Ramos (cell line): Measurements from ENCODE around the gene KRTAP12-1.
"Not testable (repeated sequence)": the region's sequence is repeated elsewhere in the genome, so short reads cannot be mapped to it uniquely, and the experiment has no call there.

Experiments
- in situ Hi-C: fragments of 300-500 bp; cut with MboI; formaldehyde crosslinking; loops from one replicate; pipeline ENCODE4 v1.14.3; 2022; ENCODE audit warnings: low sequenced_read_pairs; ENCODE audit not compliant: unreplicated experiment

KRTAP12-1 gene

GRCh38 chr21:44649521-44650100, 32.4 kb downstream of the KRTAP12-1 start:
- in situ Hi-C loops: no loop called here

GRCh38 chr21:44648557-44649311, 33.2 kb downstream of the KRTAP12-1 start:
- in situ Hi-C loops: no loop called here

GRCh38 chr21:44647222-44647552, 34.8 kb downstream of the KRTAP12-1 start:
- in situ Hi-C loops: no loop called here

GRCh38 chr21:44646366-44647221, 35.4 kb downstream of the KRTAP12-1 start, which contains the start of gene KRTAP10-11:
Gene KRTAP10-11 (plus strand): TSS chr21:44646414. CDS start chr21:44646459, 45 bp downstream.
- in situ Hi-C loops: not testable (repeated sequence)

GRCh38 chr21:44644878-44645277, 37.1 kb downstream of the KRTAP12-1 start:
- in situ Hi-C loops: no loop called here

- in situ Hi-C loops: no loop called here
Observed at GRCh38 chr21:44643741-44644310, 38.1 kb downstream of the KRTAP12-1 start.

GRCh38 chr21:44640761-44641160, 41.2 kb downstream of the KRTAP12-1 start:
- in situ Hi-C loops: no loop called here

GRCh38 chr21:44639331-44639655, 42.7 kb downstream of the KRTAP12-1 start:
- in situ Hi-C loops: no loop called here

- in situ Hi-C loops: not testable (repeated sequence)
Observed at GRCh38 chr21:44638506-44639330, 43.2 kb downstream of the KRTAP12-1 start.

- in situ Hi-C loops: not testable (repeated sequence)
Observed at GRCh38 chr21:44637851-44638348, 44.1 kb downstream of the KRTAP12-1 start.

- in situ Hi-C loops: no loop called here
Observed at GRCh38 chr21:44637018-44637850, 44.7 kb downstream of the KRTAP12-1 start, which contains the start of gene KRTAP10-10. Gene KRTAP10-10 (plus strand): TSS chr21:44637356. CDS start chr21:44637418, 62 bp downstream.

- in situ Hi-C loops: no loop called here
Observed at GRCh38 chr21:44636209-44637017, 45.5 kb downstream of the KRTAP12-1 start.

- in situ Hi-C loops: no loop called here
Observed at GRCh38 chr21:44632067-44632466, 49.9 kb downstream of the KRTAP12-1 start.
